Progenitor cell of endocrine pancreas (in vitro differentiated cells): Measurements from ENCODE around the gene DDX25. TPM values are rescaled to one million over a fixed set of nuclear protein-coding genes. Genes with fewer than 3 reads are reported as not detected.

ENCODE experiments used
- DNase-seq: peaks from one replicate; pipeline ENCODE4 v3.0.0; 2021; ENCODE audit warnings: low spot score; ENCODE audit not compliant: unreplicated experiment
- H3K27ac Mint-ChIP-seq: 2 replicates; pipeline ENCODE4 v1.8.0; 2021; ENCODE audit warnings: mild to moderate bottlenecking, moderate library complexity, mixed read lengths
- H3K27me3 Mint-ChIP-seq: 2 replicates; pipeline ENCODE4 v1.8.0; 2021; ENCODE audit warnings: mixed read lengths
- H3K36me3 Mint-ChIP-seq: 2 replicates; pipeline ENCODE4 v1.8.0; 2022; ENCODE audit warnings: mixed read lengths; ENCODE audit not compliant: insufficient read depth
- H3K4me1 Mint-ChIP-seq: 2 replicates; pipeline ENCODE4 v1.8.0; 2021; ENCODE audit warnings: low read depth, mixed read lengths
- H3K4me3 Mint-ChIP-seq: 2 replicates; pipeline ENCODE4 v1.8.0; 2021; ENCODE audit warnings: low read depth, mild to moderate bottlenecking, moderate library complexity, mixed read lengths
- H3K9me3 Mint-ChIP-seq: 2 replicates; pipeline ENCODE4 v1.8.0; 2021; ENCODE audit warnings: low read depth, mixed read lengths
- total RNA-seq: library from RNA; stranded (reverse); gene quantifications from 2 replicates; pipeline ENCODE4 v1.2.1, GENCODE V29; 2021
- TF ChIP-seq, protein P1 (sequence below): fragments of 200-600 bp; sonication (generic); IDR thresholded peaks from one replicate; pipeline ENCODE4 v1.5.0; 2021; ENCODE audit warnings: antibody characterized with exemption, mild to moderate bottlenecking; ENCODE audit not compliant: unreplicated experiment

DDX25 gene
- total RNA-seq, 1 donor from 2014 or later: 3.8 TPM

DNA sequence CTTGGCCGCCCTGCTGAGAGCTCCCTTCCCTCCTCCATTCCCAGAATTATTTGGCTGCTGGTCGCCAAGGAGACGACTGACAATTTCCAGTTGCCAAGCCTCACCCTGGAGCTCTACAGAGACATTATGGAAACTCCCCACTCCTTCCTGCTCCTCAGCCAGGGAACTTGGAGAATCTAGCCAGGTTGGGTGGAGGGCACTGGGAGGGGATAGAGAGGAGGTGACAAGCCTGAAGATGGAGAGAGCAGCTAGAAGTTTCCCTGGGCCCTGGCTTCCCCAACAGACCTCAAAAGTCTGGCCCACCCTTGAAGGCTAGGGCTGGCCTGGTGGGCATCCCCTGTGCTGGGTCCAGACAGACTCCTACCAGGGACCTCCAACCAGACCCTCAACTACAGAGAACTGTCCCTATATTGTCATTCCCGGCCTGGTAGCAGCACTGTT lies 34.8 kb downstream of the DDX25 start:
- Mint-ChIP-seq H3K27ac (no peak overlapping the region), H3K4me1 (peaks cover 7% of the 10 kb centered on the region), H3K9me3 (no peaks in the 10 kb centered on the region), H3K36me3 (no peaks in the 10 kb centered on the region), H3K4me3 (no peak overlapping the region), H3K27me3 (peaks cover 10% of the 10 kb centered on the region)
- TF ChIP-seq, protein P1, sequence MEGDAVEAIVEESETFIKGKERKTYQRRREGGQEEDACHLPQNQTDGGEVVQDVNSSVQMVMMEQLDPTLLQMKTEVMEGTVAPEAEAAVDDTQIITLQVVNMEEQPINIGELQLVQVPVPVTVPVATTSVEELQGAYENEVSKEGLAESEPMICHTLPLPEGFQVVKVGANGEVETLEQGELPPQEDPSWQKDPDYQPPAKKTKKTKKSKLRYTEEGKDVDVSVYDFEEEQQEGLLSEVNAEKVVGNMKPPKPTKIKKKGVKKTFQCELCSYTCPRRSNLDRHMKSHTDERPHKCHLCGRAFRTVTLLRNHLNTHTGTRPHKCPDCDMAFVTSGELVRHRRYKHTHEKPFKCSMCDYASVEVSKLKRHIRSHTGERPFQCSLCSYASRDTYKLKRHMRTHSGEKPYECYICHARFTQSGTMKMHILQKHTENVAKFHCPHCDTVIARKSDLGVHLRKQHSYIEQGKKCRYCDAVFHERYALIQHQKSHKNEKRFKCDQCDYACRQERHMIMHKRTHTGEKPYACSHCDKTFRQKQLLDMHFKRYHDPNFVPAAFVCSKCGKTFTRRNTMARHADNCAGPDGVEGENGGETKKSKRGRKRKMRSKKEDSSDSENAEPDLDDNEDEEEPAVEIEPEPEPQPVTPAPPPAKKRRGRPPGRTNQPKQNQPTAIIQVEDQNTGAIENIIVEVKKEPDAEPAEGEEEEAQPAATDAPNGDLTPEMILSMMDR: no peak
- DNase-seq: no peak

DNA sequence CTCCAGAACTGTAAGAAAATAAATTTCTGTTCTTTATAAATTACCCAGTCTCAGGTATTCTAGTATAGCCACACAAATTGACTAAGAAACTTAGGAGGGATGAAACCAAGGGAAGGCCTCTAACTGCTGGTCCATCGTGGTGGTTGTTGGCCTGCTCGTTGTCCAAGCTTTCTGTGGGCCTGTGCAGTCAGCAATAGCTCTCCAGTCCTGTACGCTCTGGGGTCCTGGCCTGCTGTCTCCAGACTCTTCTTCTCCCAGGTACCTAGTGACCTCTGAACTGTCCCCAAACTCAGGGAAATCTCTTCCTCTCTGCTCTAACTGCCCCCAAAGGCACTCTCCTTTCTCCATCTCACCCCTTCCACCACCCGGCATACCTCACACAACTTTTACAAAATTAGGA lies 35.8 kb downstream of the DDX25 start:
- H3K27me3 Mint-ChIP-seq: peaks cover 14% of the 10 kb centered on the region
- no peak overlapping the region for H3K27ac Mint-ChIP-seq
- no peak overlapping the region for H3K4me3 Mint-ChIP-seq

DNA sequence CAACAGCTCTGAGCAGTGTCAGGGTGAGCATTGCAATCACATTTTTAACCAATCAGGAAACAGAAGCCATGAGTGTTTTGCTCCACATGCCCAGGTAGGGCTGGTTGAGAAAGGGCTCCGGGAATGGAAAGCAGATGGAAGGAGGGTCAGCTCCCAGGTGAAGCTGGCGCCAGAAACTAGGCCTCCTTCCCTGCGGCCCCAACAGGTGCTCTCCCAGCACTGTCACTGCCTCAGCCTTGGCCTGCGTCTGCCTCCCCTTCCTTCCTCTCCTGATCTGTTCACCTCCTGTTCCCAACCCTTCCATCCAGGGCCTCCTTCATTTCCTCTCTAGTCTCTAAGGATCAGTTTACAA lies 36.9 kb downstream of the DDX25 start:
- H3K9me3 Mint-ChIP-seq: no peaks in the 10 kb centered on the region
- peaks cover 14% of the 10 kb centered on the region for H3K27me3 Mint-ChIP-seq
- H3K27ac Mint-ChIP-seq: peak overlapping the region; percentile 72
- no peak overlapping the region for H3K4me3 Mint-ChIP-seq
- no peak for DNase-seq
- TF ChIP-seq, protein P1: no peak
- H3K4me1 Mint-ChIP-seq: peaks cover 7% of the 10 kb centered on the region
- H3K36me3 Mint-ChIP-seq: no peaks in the 10 kb centered on the region

More for the DNA sequence above, 35.8 kb downstream of the DDX25 start:
- TF ChIP-seq, protein P1: no peak
- Mint-ChIP-seq H3K4me1 (peaks cover 6% of the 10 kb centered on the region), H3K36me3 (no peaks in the 10 kb centered on the region), H3K9me3 (no peaks in the 10 kb centered on the region)
- DNase-seq: no peak

DNA sequence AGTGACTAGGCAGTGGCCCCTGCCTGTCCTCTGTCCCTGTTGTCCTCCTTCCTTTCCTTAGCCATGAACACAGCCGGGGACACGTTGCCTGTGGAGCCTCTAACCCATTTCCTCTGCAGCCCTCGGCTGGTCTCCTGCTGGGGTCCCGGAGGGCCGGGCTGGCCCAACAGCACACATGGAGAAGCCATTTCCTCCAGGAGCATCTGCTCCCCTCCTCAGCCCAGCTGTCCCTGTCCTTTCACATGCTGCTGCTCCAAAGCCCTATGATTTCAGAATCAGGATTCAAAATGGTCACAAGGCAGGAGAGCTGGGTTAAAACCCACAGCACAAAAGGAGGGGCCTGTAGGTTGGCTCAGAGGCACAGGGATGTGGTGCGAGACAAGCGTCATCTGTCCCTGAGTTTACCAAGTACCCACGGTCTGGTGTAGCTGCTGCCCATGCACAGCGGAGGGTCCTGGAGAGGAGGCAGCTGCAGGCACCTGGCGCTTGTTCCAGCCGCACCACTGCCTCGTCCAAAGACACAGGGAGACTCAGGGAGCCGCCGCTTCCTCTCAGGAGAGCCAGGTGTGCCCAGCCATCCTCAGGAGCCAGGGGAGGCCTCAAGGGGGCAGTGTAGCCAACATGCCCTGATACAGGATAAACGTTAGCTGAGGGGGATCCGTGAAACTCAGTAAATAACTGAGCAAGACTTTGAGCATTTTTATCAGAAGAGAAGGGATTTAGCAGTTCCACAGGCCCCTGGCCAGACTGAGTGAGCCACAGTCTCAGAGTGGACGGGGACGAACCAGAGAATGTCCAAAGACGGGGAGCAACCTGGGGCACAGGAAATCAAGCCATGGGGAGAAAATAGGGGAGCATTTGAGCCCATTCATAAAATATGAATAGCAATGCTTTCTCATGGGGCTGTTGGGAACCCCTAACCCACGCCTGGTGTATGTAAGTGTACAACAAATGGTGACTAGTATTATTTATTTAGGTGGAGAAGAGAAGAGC lies 37.6 kb downstream of the DDX25 start:
- TF ChIP-seq, protein P1: peak; percentile 81
- Mint-ChIP-seq H3K4me3 (no peak overlapping the region), H3K4me1 (peaks cover 7% of the 10 kb centered on the region), H3K27me3 (peaks cover 14% of the 10 kb centered on the region), H3K27ac (peak overlapping the region; percentile 72), H3K36me3 (no peaks in the 10 kb centered on the region), H3K9me3 (no peaks in the 10 kb centered on the region)
- peak; percentile 51 for DNase-seq

DNA sequence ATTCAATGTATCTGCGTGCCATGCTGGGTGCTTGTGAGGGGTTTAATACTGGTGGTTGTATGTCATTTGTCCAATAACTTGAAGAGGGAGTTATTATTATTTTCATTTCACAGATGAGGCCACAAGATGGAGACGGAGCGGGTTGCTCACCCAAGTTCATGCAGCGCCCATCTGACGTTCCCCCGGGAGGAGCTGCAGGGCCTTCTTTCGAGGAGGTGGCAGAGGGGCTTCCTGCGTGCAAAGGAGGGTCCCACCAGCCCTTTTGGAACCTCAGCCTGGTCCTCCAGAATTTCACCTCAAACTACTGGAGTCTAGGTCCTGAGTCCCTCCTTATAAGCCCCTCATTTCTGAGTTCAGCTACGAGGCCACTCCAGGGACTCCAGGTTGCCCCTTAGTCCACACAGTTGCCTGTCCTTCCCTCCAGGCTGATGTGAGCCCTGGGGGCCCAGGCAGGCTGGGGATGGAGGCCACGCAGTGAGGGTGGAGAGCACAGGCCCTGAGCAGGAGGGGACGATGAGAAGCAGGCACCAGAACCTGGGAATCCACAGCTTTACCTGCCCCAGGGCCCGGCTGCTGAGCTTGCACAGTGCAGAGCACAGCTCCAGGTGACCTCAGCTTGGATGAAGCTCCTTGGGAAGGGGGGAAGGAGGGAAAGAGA lies 38.6 kb downstream of the DDX25 start:
- Mint-ChIP-seq H3K27ac (no peak overlapping the region), H3K9me3 (no peaks in the 10 kb centered on the region), H3K4me3 (no peak overlapping the region), H3K27me3 (peaks cover 14% of the 10 kb centered on the region), H3K36me3 (no peaks in the 10 kb centered on the region), H3K4me1 (peaks cover 7% of the 10 kb centered on the region)
- TF ChIP-seq, protein P1: no peak
- DNase-seq: no peak
